Measurements from ENCODE around the gene EHBP1. TPM values are rescaled to one million over a fixed set of nuclear protein-coding genes. Genes with fewer than 3 reads are reported as not detected.

Gene EHBP1
- total RNA-seq, 1 donor from 2014 or later: 46.5 TPM

DNA sequence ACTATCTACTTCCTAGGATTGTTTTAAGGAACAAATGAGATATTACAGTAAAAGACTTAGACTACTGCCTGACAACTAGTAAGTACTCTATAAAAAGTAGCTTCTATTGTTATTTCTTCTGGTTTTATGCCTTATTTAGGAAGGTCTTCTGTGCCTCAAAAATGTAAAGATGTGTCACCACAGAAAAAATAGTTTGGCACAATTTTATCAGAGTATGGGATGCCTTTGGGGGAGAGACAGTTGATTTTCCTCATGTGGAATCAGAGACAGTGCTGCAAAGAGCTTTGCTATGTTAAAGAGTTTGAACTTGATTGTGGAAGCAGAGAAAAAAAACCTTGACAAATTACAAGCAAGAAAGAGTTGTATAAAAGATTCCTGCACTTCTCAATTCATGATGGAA, 98.4 kb downstream of the EHBP1 start:
- Mint-ChIP-seq H3K4me1 (ENCODE audit: unreplicated experiment) (peaks cover 15% of the 10 kb centered on the region), H3K9me3 (ENCODE audit: unreplicated experiment) (peaks cover 9% of the 10 kb centered on the region), H3K36me3 (ENCODE audit: unreplicated experiment) (peaks cover 20% of the 10 kb centered on the region), H3K27me3 (ENCODE audit: unreplicated experiment) (no peaks in the 10 kb centered on the region), H3K4me3 (ENCODE audit: unreplicated experiment) (no peak overlapping the region), H3K27ac (ENCODE audit: unreplicated experiment) (no peak overlapping the region)
- DNase-seq (ENCODE audit: extremely low spot score, unreplicated experiment): no peak
- TF ChIP-seq, protein P1, sequence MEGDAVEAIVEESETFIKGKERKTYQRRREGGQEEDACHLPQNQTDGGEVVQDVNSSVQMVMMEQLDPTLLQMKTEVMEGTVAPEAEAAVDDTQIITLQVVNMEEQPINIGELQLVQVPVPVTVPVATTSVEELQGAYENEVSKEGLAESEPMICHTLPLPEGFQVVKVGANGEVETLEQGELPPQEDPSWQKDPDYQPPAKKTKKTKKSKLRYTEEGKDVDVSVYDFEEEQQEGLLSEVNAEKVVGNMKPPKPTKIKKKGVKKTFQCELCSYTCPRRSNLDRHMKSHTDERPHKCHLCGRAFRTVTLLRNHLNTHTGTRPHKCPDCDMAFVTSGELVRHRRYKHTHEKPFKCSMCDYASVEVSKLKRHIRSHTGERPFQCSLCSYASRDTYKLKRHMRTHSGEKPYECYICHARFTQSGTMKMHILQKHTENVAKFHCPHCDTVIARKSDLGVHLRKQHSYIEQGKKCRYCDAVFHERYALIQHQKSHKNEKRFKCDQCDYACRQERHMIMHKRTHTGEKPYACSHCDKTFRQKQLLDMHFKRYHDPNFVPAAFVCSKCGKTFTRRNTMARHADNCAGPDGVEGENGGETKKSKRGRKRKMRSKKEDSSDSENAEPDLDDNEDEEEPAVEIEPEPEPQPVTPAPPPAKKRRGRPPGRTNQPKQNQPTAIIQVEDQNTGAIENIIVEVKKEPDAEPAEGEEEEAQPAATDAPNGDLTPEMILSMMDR (IDR thresholded peaks at IDR 0.05): no peak

DNA sequence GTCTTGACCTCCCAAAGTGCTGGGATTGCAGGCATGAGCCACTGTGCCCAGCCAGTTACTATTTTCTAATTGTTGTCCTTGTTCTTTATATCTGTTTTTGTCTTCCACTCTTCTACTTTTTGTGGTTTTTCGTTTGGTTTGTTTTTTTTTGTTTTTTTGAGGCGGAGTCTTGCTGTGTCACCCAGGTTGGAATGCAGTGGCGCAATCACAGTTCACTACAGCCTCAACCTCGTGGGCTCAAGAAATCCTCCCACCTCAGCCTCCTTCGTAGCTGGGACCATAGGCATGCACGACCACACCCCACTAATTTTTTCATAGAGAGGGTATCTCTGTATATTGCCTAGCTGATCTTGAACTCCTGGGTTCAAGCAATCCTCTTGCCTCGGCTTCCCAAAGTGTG, 100.7 kb downstream of the EHBP1 start:
- Mint-ChIP-seq H3K27me3 (ENCODE audit: unreplicated experiment) (no peaks in the 10 kb centered on the region), H3K4me1 (ENCODE audit: unreplicated experiment) (peaks cover 23% of the 10 kb centered on the region), H3K27ac (ENCODE audit: unreplicated experiment) (no peak overlapping the region), H3K4me3 (ENCODE audit: unreplicated experiment) (no peak overlapping the region), H3K36me3 (ENCODE audit: unreplicated experiment) (peaks cover 19% of the 10 kb centered on the region), H3K9me3 (ENCODE audit: unreplicated experiment) (peaks cover 9% of the 10 kb centered on the region)
- DNase-seq (ENCODE audit: extremely low spot score, unreplicated experiment): no peak
- TF ChIP-seq, protein P1 (IDR thresholded peaks at IDR 0.05): no peak

DNA sequence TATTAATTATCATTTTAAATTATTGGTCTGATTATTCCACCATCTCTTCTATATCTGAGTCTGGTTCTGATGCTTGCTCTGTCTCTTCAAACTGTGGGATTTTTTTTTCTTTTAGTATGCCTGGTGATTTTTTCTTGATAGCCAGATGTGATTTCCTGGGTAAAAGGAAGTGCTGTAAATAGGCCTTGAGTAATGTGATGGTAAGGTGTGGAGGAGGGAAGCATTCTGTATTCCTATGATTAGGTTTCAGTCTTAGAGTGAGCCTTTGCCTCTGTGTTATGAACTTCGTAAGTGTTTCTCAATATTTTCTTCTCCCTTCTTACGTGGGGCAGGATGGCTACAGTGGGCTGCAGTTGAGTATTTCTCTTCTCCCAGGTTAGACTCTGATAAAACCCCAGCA, 103.0 kb downstream of the EHBP1 start:
- Mint-ChIP-seq H3K27me3 (ENCODE audit: unreplicated experiment) (no peaks in the 10 kb centered on the region), H3K36me3 (ENCODE audit: unreplicated experiment) (peaks cover 19% of the 10 kb centered on the region), H3K27ac (ENCODE audit: unreplicated experiment) (no peak overlapping the region), H3K4me3 (ENCODE audit: unreplicated experiment) (no peak overlapping the region), H3K4me1 (ENCODE audit: unreplicated experiment) (peaks cover 22% of the 10 kb centered on the region), H3K9me3 (ENCODE audit: unreplicated experiment) (peaks cover 9% of the 10 kb centered on the region)
- TF ChIP-seq, protein P1 (IDR thresholded peaks at IDR 0.05): no peak
- DNase-seq (ENCODE audit: extremely low spot score, unreplicated experiment): no peak

DNA sequence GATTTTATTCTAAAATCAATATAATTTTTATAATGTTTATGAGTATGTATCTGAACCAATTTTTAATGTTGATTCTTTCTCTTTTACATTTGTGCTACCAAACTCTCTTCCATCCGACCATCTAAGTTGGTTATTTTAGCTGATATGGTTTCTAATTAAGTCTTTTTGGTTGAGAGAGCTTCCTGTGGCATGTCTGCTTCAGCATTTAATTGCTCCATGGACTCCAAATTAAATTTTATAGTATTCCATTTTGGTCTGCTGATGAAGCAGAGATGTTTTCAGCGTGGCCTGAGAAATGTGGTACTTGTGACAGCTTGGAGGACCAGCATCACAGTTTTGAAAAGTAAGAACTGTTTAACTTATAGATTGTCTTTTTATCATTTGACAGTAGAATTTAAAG, 105.6 kb downstream of the EHBP1 start:
- Mint-ChIP-seq H3K4me1 (ENCODE audit: unreplicated experiment) (peaks cover 24% of the 10 kb centered on the region), H3K27me3 (ENCODE audit: unreplicated experiment) (no peaks in the 10 kb centered on the region)
- TF ChIP-seq, protein P1 (IDR thresholded peaks at IDR 0.05): no peak

DNA sequence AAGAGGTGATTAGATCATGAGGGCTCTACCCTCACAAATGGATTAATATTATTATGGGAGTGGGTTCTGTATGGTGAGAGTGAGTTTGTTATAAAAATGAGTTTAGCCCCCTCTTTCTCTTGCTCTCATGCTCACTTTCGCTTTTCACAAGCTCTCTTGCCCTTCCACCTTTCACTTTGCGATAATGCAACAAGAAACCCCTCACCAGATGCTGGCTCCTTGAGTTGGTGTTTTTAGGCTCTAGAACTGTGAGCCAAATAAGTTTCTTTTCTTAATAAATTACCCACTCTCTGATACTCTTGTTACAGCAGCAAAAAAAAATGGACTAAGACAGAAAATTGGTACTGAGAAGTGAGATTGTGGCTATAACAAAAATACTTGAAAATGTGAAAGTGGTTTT, 106.5 kb downstream of the EHBP1 start:
- no peak for DNase-seq (ENCODE audit: extremely low spot score, unreplicated experiment)
- Mint-ChIP-seq H3K4me1 (ENCODE audit: unreplicated experiment) (peaks cover 24% of the 10 kb centered on the region), H3K36me3 (ENCODE audit: unreplicated experiment) (peaks cover 13% of the 10 kb centered on the region), H3K9me3 (ENCODE audit: unreplicated experiment) (peaks cover 9% of the 10 kb centered on the region), H3K4me3 (ENCODE audit: unreplicated experiment) (no peak overlapping the region), H3K27ac (ENCODE audit: unreplicated experiment) (no peak overlapping the region), H3K27me3 (ENCODE audit: unreplicated experiment) (no peaks in the 10 kb centered on the region)
- TF ChIP-seq, protein P1 (IDR thresholded peaks at IDR 0.05): no peak

More for the DNA sequence above, 105.6 kb downstream of the EHBP1 start:
- no peak overlapping the region for H3K4me3 Mint-ChIP-seq (ENCODE audit: unreplicated experiment)
- no peak for DNase-seq (ENCODE audit: extremely low spot score, unreplicated experiment)
- peaks cover 9% of the 10 kb centered on the region for H3K9me3 Mint-ChIP-seq (ENCODE audit: unreplicated experiment)
- H3K27ac Mint-ChIP-seq (ENCODE audit: unreplicated experiment): no peak overlapping the region
- H3K36me3 Mint-ChIP-seq (ENCODE audit: unreplicated experiment): peaks cover 16% of the 10 kb centered on the region

All from osteocyte (in vitro differentiated cells).